Measurements from ENCODE around the gene DMD.

The DMD gene

GRCh38 chrX:31860686-31861085 is 1350.7 kb downstream of the DMD start:
- DNase-seq (ENCODE audit: low read depth in 3 of 3), result no peak

GRCh38 chrX:31858915-31859314 is 1352.4 kb downstream of the DMD start:
- DNase-seq (ENCODE audit: low read depth in 3 of 3), result no peak

GRCh38 chrX:31854716-31855115 is 1356.6 kb downstream of the DMD start:
- no peak for DNase-seq (ENCODE audit: low read depth in 3 of 3)

- DNase-seq (ENCODE audit: low read depth in 3 of 3), result no peak
Observed at GRCh38 chrX:31851761-31852160, 1359.6 kb downstream of the DMD start.

GRCh38 chrX:31847773-31848172 is 1363.6 kb downstream of the DMD start:
- no peak for DNase-seq (ENCODE audit: low read depth in 3 of 3)

- DNase-seq (ENCODE audit: low read depth in 3 of 3), result no peak
Observed at GRCh38 chrX:31845003-31845402, 1366.3 kb downstream of the DMD start.

GRCh38 chrX:31838617-31839016 is 1372.7 kb downstream of the DMD start:
- no peak for DNase-seq (ENCODE audit: low read depth in 3 of 3)

- no peak for DNase-seq (ENCODE audit: low read depth in 3 of 3)
Observed at GRCh38 chrX:31837445-31838049, 1373.8 kb downstream of the DMD start.

- no peak for DNase-seq (ENCODE audit: low read depth in 3 of 3)
Observed at GRCh38 chrX:31836479-31836878, 1374.9 kb downstream of the DMD start.

GRCh38 chrX:31832263-31832662 is 1379.1 kb downstream of the DMD start:
- no peak for DNase-seq (ENCODE audit: low read depth in 3 of 3)

GRCh38 chrX:31820430-31821210 is 1390.7 kb downstream of the DMD start:
- DNase-seq (ENCODE audit: low read depth in 3 of 3), result no peak

GRCh38 chrX:31819455-31819854 is 1391.9 kb downstream of the DMD start:
- no peak for DNase-seq (ENCODE audit: low read depth in 3 of 3)

- no peak for DNase-seq (ENCODE audit: low read depth in 3 of 3)
Observed at GRCh38 chrX:31811106-31811505, 1400.2 kb downstream of the DMD start.

GRCh38 chrX:31808357-31808756 is 1403.0 kb downstream of the DMD start:
- no peak for DNase-seq (ENCODE audit: low read depth in 3 of 3)

- no peak for DNase-seq (ENCODE audit: low read depth in 3 of 3)
Observed at GRCh38 chrX:31807165-31807564, 1404.2 kb downstream of the DMD start.

- DNase-seq (ENCODE audit: low read depth in 3 of 3), result no peak
Observed at GRCh38 chrX:31805781-31806180, 1405.6 kb downstream of the DMD start.

- DNase-seq (ENCODE audit: low read depth in 3 of 3), result no peak
Observed at GRCh38 chrX:31800219-31800618, 1411.1 kb downstream of the DMD start.

- DNase-seq (ENCODE audit: low read depth in 3 of 3), result no peak
Observed at GRCh38 chrX:31796624-31797023, 1414.7 kb downstream of the DMD start.

GRCh38 chrX:31747411-31747810 is 1463.9 kb downstream of the DMD start:
- DNase-seq (ENCODE audit: low read depth in 3 of 3), result no peak

- no peak for DNase-seq (ENCODE audit: low read depth in 3 of 3)
Observed at GRCh38 chrX:31743004-31743403, 1468.3 kb downstream of the DMD start.

GRCh38 chrX:31717474-31717873 is 1493.9 kb downstream of the DMD start:
- no peak for DNase-seq (ENCODE audit: low read depth in 3 of 3)

- no peak for DNase-seq (ENCODE audit: low read depth in 3 of 3)
Observed at GRCh38 chrX:31715675-31716074, 1495.7 kb downstream of the DMD start.

- DNase-seq (ENCODE audit: low read depth in 3 of 3), result no peak
Observed at GRCh38 chrX:31714797-31715196, 1496.6 kb downstream of the DMD start.

GRCh38 chrX:31713120-31713519 is 1498.2 kb downstream of the DMD start:
- no peak for DNase-seq (ENCODE audit: low read depth in 3 of 3)
